ENCODE results near the gene SCPEP1. TPM values are rescaled to one million over a fixed set of nuclear protein-coding genes. Genes with fewer than 3 reads are reported as not detected.

The SCPEP1 gene
- total RNA-seq, 1 donor from 2014 or later = 12.5 TPM

DNA sequence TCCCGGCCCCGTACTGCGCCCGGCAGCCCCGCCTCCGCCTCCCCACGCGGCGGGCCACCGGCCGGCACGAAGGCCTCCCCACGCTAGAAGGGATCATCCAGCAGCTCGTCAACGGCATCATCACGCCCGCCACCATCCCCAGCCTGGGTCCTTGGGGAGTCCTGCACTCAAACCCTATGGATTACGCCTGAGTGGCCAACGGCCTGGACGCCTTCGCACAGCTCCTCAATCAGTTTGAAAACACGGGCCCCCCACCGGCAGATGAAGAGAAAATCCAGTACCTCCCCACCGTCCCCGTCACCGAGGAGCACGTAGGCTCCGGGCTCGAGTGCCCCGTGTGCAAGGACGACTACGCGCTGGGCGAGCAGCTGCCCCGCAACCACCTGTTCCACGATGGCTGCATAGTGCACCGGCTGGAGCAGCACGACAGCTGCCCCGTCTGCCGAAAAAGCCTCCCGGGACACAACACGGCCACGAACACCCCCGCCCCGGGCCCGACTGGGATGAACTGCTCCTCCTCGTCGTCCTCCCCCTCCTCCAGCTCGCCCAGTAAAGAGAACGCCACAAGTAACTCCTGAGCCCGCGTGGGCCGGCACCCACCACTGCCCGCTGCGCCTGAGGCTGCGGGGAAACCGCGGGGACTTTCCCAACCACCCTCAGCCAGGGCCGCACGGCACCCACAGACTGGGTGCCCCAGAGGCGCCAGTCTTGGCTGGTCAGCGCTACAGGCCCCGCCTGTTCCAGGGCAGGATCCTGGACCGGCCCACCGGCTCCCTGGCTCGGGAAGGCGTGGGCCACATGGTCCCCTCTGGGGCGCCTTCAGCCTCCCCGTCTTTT lies 68.2 kb downstream of the SCPEP1 start:
- Histone ChIP-seq H3K9ac (ENCODE audit: low read depth in 1 of 3, low read length in 3 of 3) (peak overlapping the region; percentile 21 to 68 (median 53)), H3K9me3 (ENCODE audit: control insufficient read depth in 3 of 3, low read length in 3 of 3) (no peaks in the 10 kb centered on the region), H3K27ac (ENCODE audit: low read depth, low read length) (no peak overlapping the region), H3K4me1 (ENCODE audit: control insufficient read depth in 3 of 3, insufficient read depth in 3 of 3, low read length in 3 of 3) (peaks cover 15 to 20% (median 19%) of the 10 kb centered on the region in 3 donors), H3K4me3 (ENCODE audit: low read length in 3 of 3) (peak overlapping the region; percentile 59 to 70 (median 66)), H3K36me3 (ENCODE audit: control insufficient read depth in 3 of 3, insufficient read depth in 3 of 3, low read length in 3 of 3) (no peaks in the 10 kb centered on the region), H3K27me3 (ENCODE audit: control insufficient read depth in 3 of 3, insufficient read depth in 3 of 3, low read length in 3 of 3) (peaks cover 11 to 20% (median 11%) of the 10 kb centered on the region in 3 donors)

DNA sequence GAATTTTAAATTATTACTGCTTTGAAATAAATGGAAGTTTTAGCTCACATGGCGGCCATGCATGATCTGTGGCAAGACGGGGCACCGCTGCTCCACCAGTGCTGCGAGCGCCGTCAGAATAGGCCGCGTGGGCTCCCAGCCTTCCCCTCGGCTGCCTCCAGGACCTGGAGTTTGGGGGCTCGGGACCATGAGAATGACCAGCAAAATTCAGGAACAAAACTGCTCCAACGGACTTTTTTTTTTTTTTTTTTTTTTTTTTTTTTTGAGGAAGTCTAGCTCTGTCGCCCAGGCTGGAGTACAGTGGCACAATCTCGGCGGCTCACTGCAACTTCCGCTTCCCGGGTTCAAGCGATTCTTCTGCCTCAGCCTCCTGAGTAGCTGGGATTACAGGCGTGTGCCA lies 68.8 kb downstream of the SCPEP1 start:
- Histone ChIP-seq H3K9ac (ENCODE audit: low read depth in 1 of 3, low read length in 3 of 3) (peak overlapping the region in 1 of 3 donors; percentile 68), H3K4me3 (ENCODE audit: low read length in 3 of 3) (peak overlapping the region in 1 of 3 donors; percentile 66), H3K9me3 (ENCODE audit: control insufficient read depth in 3 of 3, low read length in 3 of 3) (no peaks in the 10 kb centered on the region), H3K36me3 (ENCODE audit: control insufficient read depth in 3 of 3, insufficient read depth in 3 of 3, low read length in 3 of 3) (no peaks in the 10 kb centered on the region), H3K4me1 (ENCODE audit: control insufficient read depth in 3 of 3, insufficient read depth in 3 of 3, low read length in 3 of 3) (peaks cover 20 to 22% (median 21%) of the 10 kb centered on the region in 3 donors), H3K27ac (ENCODE audit: low read depth, low read length) (no peak overlapping the region), H3K27me3 (ENCODE audit: control insufficient read depth in 3 of 3, insufficient read depth in 3 of 3, low read length in 3 of 3) (peaks cover 11 to 20% (median 11%) of the 10 kb centered on the region in 3 donors)

DNA sequence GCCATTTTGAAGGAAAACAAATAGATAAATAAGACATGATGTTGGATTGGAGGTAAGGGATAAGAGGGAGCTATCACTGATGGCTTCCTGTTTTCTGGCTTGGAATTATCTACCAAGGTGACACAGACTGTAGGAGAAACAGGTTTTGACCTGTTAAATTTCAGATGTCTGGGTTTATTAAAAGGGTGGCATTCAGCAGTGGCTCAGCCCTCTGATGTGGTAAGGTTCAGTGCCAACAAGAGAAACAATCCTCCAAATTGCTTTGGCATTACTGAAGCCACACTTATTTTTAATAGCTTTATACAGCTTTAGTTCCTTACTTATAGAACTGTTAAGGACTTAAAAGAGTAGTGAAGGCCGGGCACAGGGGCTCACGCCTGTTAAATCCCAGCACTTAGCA lies 70.2 kb downstream of the SCPEP1 start:
- peaks cover 11 to 20% (median 11%) of the 10 kb centered on the region in 3 donors for H3K27me3 ChIP-seq (ENCODE audit: control insufficient read depth in 3 of 3, insufficient read depth in 3 of 3, low read length in 3 of 3)
- H3K9me3 ChIP-seq (ENCODE audit: control insufficient read depth in 3 of 3, low read length in 3 of 3) = no peaks in the 10 kb centered on the region
- no peak overlapping the region for H3K27ac ChIP-seq (ENCODE audit: low read depth, low read length)
- H3K9ac ChIP-seq (ENCODE audit: low read depth in 1 of 3, low read length in 3 of 3) = no peak overlapping the region
- H3K4me1 ChIP-seq (ENCODE audit: control insufficient read depth in 3 of 3, insufficient read depth in 3 of 3, low read length in 3 of 3) = peaks cover 27 to 32% (median 30%) of the 10 kb centered on the region in 3 donors
- no peaks in the 10 kb centered on the region for H3K36me3 ChIP-seq (ENCODE audit: control insufficient read depth in 3 of 3, insufficient read depth in 3 of 3, low read length in 3 of 3)
- no peak overlapping the region for H3K4me3 ChIP-seq (ENCODE audit: low read length in 3 of 3)

DNA sequence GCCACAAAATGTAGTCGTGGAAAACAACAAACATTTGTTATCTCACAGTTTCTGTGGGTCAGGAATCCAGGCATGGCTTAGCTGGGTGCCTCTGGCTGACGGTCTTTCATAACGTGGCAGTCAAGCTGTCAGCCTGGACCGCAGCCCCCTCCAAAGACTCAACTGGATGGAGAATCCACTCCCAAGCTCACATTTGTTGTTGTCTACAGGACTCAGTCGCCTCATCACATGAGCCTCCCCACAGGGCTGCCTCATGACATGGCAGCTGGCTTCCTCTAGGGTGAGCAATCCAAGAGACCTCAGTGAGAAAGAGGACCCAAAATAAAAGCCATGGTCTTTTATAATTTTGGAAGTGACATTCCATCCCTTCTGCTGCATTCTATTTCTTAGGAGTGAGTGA lies 72.4 kb downstream of the SCPEP1 start:
- H3K27me3 ChIP-seq (ENCODE audit: control insufficient read depth in 3 of 3, insufficient read depth in 3 of 3, low read length in 3 of 3) = peaks cover 8 to 17% (median 8%) of the 10 kb centered on the region in 3 donors
- H3K36me3 ChIP-seq (ENCODE audit: control insufficient read depth in 3 of 3, insufficient read depth in 3 of 3, low read length in 3 of 3) = no peaks in the 10 kb centered on the region
- H3K27ac ChIP-seq (ENCODE audit: low read depth, low read length) = no peak overlapping the region
- H3K4me1 ChIP-seq (ENCODE audit: control insufficient read depth in 3 of 3, insufficient read depth in 3 of 3, low read length in 3 of 3) = peaks cover 32 to 39% (median 38%) of the 10 kb centered on the region in 3 donors
- H3K9ac ChIP-seq (ENCODE audit: low read depth in 1 of 3, low read length in 3 of 3) = no peak overlapping the region
- no peaks in the 10 kb centered on the region for H3K9me3 ChIP-seq (ENCODE audit: control insufficient read depth in 3 of 3, low read length in 3 of 3)
- no peak overlapping the region for H3K4me3 ChIP-seq (ENCODE audit: low read length in 3 of 3)

DNA sequence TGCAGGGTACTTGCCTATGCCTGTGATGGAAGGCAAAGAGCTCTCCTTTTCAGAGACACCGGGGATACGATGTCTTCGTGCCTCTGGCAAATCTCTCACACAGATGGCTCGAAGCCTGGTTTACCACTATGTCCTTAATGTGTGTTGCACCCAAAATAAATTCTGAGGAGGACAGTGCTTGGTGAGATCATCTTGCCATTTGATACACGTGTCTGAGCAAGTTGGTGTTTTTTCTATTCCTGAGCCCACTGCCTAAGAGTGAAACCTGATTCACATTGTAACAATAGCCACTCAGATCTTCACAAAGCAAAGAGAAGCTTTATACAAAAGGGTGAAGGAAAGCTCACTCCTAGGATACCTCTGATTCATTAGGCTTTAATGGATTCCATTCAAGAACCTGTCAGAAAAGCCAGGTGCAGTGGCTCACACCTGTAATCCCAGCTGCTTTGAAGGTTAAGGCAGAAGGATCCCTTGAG lies 74.0 kb downstream of the SCPEP1 start:
- peak overlapping the region; percentile 12 to 35 (median 19) for H3K9ac ChIP-seq (ENCODE audit: low read depth in 1 of 3, low read length in 3 of 3)
- no peaks in the 10 kb centered on the region for H3K36me3 ChIP-seq (ENCODE audit: control insufficient read depth in 3 of 3, insufficient read depth in 3 of 3, low read length in 3 of 3)
- H3K27me3 ChIP-seq (ENCODE audit: control insufficient read depth in 3 of 3, insufficient read depth in 3 of 3, low read length in 3 of 3) = peaks cover 0 to 5% (median 0%) of the 10 kb centered on the region in 3 donors
- H3K27ac ChIP-seq (ENCODE audit: low read depth, low read length) = peak overlapping the region; percentile 74
- peak overlapping the region in 1 of 3 donors; percentile 9 for H3K4me3 ChIP-seq (ENCODE audit: low read length in 3 of 3)
- H3K9me3 ChIP-seq (ENCODE audit: control insufficient read depth in 3 of 3, low read length in 3 of 3) = no peaks in the 10 kb centered on the region
- peaks cover 21 to 28% (median 27%) of the 10 kb centered on the region in 3 donors for H3K4me1 ChIP-seq (ENCODE audit: control insufficient read depth in 3 of 3, insufficient read depth in 3 of 3, low read length in 3 of 3)

Other genes with a start within 250 kb of the SCPEP1 start
- gene C17orf67, start 144.2 kb upstream of the SCPEP1 start, total RNA-seq = 1.0 TPM
- 6.8 TPM for gene DGKE, start 144.0 kb upstream of the SCPEP1 start, total RNA-seq
- 7.8 TPM for gene TRIM25, start 64.1 kb upstream of the SCPEP1 start, total RNA-seq
- gene COIL, start 17.1 kb upstream of the SCPEP1 start, total RNA-seq = 14.6 TPM
- 63.7 TPM for gene AKAP1, start 107.1 kb downstream of the SCPEP1 start, total RNA-seq

Measured in skeletal muscle tissue (tissue), 4 donors.